Nephron (organoid): Measurements from ENCODE around the gene GBE1.
A peak's percentile ranks its signal among the peaks of the same experiment; 100 is the strongest.
"Not testable (repeated sequence)": the region's sequence is repeated elsewhere in the genome, so short reads cannot be mapped to it uniquely, and the experiment has no call there.

ENCODE experiments used
- H3K27ac Mint-ChIP-seq, 3 experiments: 2 replicates each; pipeline ENCODE4 v1.8.0; 2020; ENCODE audit warnings: mixed read lengths in 3 of 3, mild to moderate bottlenecking in 2 of 3, moderate library complexity in 1 of 3
- H3K27me3 Mint-ChIP-seq: 2 replicates; pipeline ENCODE4 v1.8.0; 2021; ENCODE audit warnings: low read depth, mild to moderate bottlenecking, moderate library complexity, mixed read lengths
- H3K36me3 Mint-ChIP-seq: 2 replicates; pipeline ENCODE4 v1.8.0; 2020; ENCODE audit warnings: low read depth, mixed read lengths
- H3K4me1 Mint-ChIP-seq: 2 replicates; pipeline ENCODE4 v1.8.0; 2020; ENCODE audit warnings: mixed read lengths
- H3K4me3 Mint-ChIP-seq, 3 experiments: 2 replicates each; pipeline ENCODE4 v1.8.0; 2020; ENCODE audit warnings: mild to moderate bottlenecking in 3 of 3, mixed read lengths in 3 of 3, moderate library complexity in 2 of 3
- H3K9me3 Mint-ChIP-seq: 2 replicates; pipeline ENCODE4 v1.8.0; 2020; ENCODE audit warnings: mixed read lengths
- TF ChIP-seq, protein P1 (sequence below), 3 experiments: fragments of 200-600 bp; sonication (generic); IDR thresholded peaks; one replicate each; pipeline ENCODE4 v1.5.0; 2021; ENCODE audit warnings: antibody characterized with exemption in 3 of 3; ENCODE audit not compliant: unreplicated experiment in 3 of 3

The GBE1 gene

DNA sequence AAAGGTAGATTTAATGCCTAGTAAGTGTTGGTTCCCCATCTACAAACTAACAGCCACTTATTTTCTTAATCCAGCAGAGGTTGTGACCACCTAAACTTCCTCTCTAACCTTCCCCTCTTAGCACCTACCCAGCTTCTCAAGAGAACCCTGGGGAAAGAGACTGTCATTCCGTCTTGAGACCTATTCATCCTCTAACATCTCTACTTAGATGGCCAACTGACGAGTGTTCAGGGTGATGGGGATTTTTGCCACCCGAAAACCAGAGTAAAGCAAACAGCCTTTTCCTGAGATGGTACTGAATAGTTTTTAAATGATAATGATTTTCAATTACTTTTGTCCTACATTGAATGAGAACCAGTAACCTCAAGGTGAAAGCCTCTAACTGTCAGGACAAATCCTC, 9.3 kb upstream of the GBE1 start:
- no peak overlapping the region for H3K4me3 Mint-ChIP-seq
- H3K36me3 Mint-ChIP-seq = no peaks in the 10 kb centered on the region
- TF ChIP-seq, protein P1, sequence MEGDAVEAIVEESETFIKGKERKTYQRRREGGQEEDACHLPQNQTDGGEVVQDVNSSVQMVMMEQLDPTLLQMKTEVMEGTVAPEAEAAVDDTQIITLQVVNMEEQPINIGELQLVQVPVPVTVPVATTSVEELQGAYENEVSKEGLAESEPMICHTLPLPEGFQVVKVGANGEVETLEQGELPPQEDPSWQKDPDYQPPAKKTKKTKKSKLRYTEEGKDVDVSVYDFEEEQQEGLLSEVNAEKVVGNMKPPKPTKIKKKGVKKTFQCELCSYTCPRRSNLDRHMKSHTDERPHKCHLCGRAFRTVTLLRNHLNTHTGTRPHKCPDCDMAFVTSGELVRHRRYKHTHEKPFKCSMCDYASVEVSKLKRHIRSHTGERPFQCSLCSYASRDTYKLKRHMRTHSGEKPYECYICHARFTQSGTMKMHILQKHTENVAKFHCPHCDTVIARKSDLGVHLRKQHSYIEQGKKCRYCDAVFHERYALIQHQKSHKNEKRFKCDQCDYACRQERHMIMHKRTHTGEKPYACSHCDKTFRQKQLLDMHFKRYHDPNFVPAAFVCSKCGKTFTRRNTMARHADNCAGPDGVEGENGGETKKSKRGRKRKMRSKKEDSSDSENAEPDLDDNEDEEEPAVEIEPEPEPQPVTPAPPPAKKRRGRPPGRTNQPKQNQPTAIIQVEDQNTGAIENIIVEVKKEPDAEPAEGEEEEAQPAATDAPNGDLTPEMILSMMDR (IDR thresholded peaks at IDR 0.05; ENCODE audit: unreplicated experiment in 3 of 3) = no peak
- H3K27me3 Mint-ChIP-seq = no peaks in the 10 kb centered on the region
- no peak overlapping the region for H3K27ac Mint-ChIP-seq
- no peaks in the 10 kb centered on the region for H3K4me1 Mint-ChIP-seq
- H3K9me3 Mint-ChIP-seq = no peaks in the 10 kb centered on the region

DNA sequence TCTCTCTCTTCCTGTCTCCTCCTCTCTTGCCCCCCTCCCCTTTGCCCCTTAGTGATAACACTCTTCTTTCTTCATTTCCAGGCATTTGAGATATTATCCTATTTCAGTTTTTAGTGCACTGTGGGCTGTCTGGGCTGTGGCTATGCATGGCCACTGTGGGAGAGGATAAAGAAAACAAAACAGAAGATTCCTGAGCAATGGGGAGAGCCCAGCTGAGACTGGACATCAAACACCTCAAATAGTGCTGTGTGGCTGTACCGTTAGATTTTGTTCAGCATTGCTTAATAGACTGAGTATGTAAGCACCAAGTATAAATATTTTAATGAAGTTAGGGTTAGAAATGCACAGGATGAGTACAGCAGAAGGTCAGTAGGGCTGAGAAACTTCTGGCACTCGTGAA, 7.9 kb upstream of the GBE1 start:
- Mint-ChIP-seq H3K27me3 (no peaks in the 10 kb centered on the region), H3K4me3 (no peak overlapping the region), H3K4me1 (no peaks in the 10 kb centered on the region), H3K36me3 (no peaks in the 10 kb centered on the region), H3K27ac (peak overlapping the region in 1 of 3 experiments; percentile 14), H3K9me3 (no peaks in the 10 kb centered on the region)
- TF ChIP-seq, protein P1 (IDR thresholded peaks at IDR 0.05; ENCODE audit: unreplicated experiment in 3 of 3) = no peak

DNA sequence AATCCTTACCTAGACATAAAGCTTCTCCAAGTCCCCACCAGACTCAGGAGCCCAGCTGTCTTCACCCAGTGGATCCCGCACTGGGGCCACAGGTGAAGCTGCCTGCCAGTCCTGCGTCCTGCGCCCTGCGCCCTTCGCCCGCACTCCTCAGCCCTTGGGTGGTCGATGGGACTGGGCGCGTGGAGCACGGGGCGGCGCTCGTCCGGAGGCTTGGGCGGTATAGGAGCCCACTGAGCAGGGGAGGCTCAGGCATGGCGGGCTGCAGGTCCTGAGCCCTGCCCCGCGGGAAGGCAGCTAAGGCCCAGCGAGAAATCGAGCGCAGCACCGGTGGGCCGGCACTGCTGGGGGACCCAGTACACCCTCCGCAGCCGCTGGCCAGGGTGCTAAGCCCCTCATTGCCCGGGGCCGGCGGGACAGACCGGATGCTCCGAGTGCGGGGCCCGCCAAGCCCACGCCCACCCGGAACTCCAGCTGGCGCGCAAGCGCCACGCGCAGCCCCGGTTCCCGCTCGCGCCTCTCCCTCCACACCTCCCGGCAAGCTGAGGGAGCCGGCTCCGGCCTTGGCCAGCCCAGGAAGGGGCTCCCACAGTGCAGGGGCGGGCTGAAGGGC, 5.9 kb upstream of the GBE1 start:
- H3K9me3 Mint-ChIP-seq, H3K4me3 Mint-ChIP-seq, H3K27ac Mint-ChIP-seq, H3K36me3 Mint-ChIP-seq, H3K27me3 Mint-ChIP-seq, H3K4me1 Mint-ChIP-seq: not testable (repeated sequence)

DNA sequence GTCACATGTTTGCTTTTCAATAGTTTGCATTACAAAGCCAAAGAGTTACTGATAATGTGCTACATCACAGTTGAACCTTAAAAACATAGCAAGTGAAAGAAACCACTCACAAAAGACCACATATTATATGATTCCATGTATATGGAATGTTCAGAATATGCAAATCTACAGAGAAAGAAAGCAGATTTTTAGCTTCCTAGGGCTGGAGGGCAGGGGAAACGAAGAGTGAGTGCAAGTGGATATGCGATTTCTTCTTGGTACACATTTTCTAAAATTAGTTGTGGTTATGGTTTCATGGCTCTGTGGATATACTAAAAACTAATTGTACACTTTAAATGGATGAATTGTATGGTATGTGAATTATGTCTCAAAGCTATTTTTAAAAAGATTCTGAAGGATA, 4.0 kb upstream of the GBE1 start:
- peak overlapping the region in 1 of 3 experiments; percentile 4 for H3K27ac Mint-ChIP-seq
- peaks cover under 1% of the 10 kb centered on the region for H3K36me3 Mint-ChIP-seq

DNA sequence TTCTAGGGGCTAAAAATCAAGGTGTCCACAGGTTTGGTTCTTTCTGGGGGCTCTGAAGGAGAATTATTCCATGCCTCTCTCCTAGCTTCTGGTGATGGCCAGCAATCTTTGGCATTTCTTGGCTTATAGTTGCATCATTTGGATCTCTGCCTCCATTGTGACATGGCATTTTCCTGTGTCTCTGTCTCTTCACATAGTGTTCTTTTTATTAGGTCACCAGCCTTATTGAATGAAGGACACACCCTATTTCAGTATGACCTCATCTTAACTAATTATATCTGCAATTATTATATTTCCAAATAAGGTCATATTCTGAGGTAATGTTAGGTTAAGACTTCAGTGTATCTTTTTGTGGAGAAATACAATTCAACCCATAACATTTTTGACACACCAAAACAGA, 3.2 kb upstream of the GBE1 start:
- H3K36me3 Mint-ChIP-seq = peaks cover 7% of the 10 kb centered on the region
- no peak overlapping the region for H3K27ac Mint-ChIP-seq
- TF ChIP-seq, protein P1 (IDR thresholded peaks at IDR 0.05; ENCODE audit: unreplicated experiment in 3 of 3) = no peak

More for the DNA sequence above, 4.0 kb upstream of the GBE1 start:
- no peaks in the 10 kb centered on the region for H3K9me3 Mint-ChIP-seq
- no peaks in the 10 kb centered on the region for H3K27me3 Mint-ChIP-seq
- H3K4me3 Mint-ChIP-seq = no peak overlapping the region
- peaks cover 15% of the 10 kb centered on the region for H3K4me1 Mint-ChIP-seq
- TF ChIP-seq, protein P1 (IDR thresholded peaks at IDR 0.05; ENCODE audit: unreplicated experiment in 3 of 3) = no peak

DNA sequence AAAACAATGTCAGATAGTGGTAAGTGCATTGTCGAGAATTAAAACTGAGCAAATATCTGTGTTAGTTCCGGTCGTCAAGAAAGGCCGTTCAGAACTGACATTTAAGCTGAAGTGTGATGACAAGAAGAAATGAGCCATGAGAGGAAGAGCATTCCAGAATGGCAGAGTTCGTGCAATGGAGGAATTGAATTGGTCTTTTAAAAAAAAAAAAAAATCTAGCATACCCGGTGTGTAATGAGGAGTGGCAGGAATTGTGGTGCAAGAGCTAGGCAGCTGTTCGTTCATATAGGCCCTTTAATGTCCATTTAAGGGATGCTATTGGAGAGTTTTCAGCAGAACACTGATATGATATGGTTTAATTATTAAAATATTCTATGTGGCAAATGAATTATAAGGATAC, 2.6 kb upstream of the GBE1 start:
- Mint-ChIP-seq H3K4me3 (no peak overlapping the region), H3K27me3 (no peaks in the 10 kb centered on the region), H3K9me3 (no peaks in the 10 kb centered on the region), H3K4me1 (peaks cover 26% of the 10 kb centered on the region), H3K36me3 (peaks cover 13% of the 10 kb centered on the region), H3K27ac (no peak overlapping the region)
- TF ChIP-seq, protein P1 (IDR thresholded peaks at IDR 0.05; ENCODE audit: unreplicated experiment in 3 of 3) = no peak

More for the DNA sequence above, 3.2 kb upstream of the GBE1 start:
- Mint-ChIP-seq H3K27me3 (no peaks in the 10 kb centered on the region), H3K4me1 (peaks cover 22% of the 10 kb centered on the region), H3K4me3 (peak overlapping the region in 2 of 3 experiments; percentile 13 to 61), H3K9me3 (no peaks in the 10 kb centered on the region)
